ENCODE results near the gene IL23R. TPM values are rescaled to one million over a fixed set of nuclear protein-coding genes. Genes with fewer than 3 reads are reported as not detected.

Gene IL23R
- total and polyA plus RNA-seq, 10 donors = 0.07 to 1.2 (median 0.67) TPM; not detected in 2

GRCh38 chr1:67241200-67241746 is 75.0 kb downstream of the IL23R start:
- Histone ChIP-seq H3K4me1 (no peaks in the 10 kb centered on the region), H3K36me3 (no peaks in the 10 kb centered on the region), H3K27ac (no peak overlapping the region), H3K4me3 (no peak overlapping the region), H3K9me3 (peaks cover 0 to 5% (median 0%) of the 10 kb centered on the region in 8 donors), H3K27me3 (replicated peaks in 1 of 7) (no peaks in the 10 kb centered on the region)
- intact Hi-C loops (cut with DNase I; ENCODE audit: low total_unique reads) = no loop called here
- WGBS, 5 donors = 62 to 83% (median 70%) methylated on average over 1 of the region's 1 CpG
- no peak for DNase-seq
- TF ChIP-seq POLR2AphosphoS5 (IDR thresholded peaks at IDR 0.05) = no peak
- TF ChIP-seq POLR2A (IDR thresholded peaks at IDR 0.05) = no peak
- no peak for TF ChIP-seq CTCF (IDR thresholded peaks at IDR 0.05 in 8 of 11, conservative IDR thresholded peaks at IDR 0.05 in 3 of 11)

GRCh38 chr1:67242016-67242415 is 75.8 kb downstream of the IL23R start:
- intact Hi-C loops (cut with DNase I; ENCODE audit: low total_unique reads) = no loop called here
- TF ChIP-seq POLR2AphosphoS5 (IDR thresholded peaks at IDR 0.05) (no peak), CTCF (IDR thresholded peaks at IDR 0.05 in 8 of 11, conservative IDR thresholded peaks at IDR 0.05 in 3 of 11) (no peak), POLR2A (IDR thresholded peaks at IDR 0.05) (no peak)
- Histone ChIP-seq H3K9me3 (peaks cover 0 to 5% (median 0%) of the 10 kb centered on the region in 8 donors), H3K36me3 (no peaks in the 10 kb centered on the region), H3K4me3 (no peak overlapping the region), H3K27me3 (replicated peaks in 1 of 7) (no peaks in the 10 kb centered on the region), H3K27ac (no peak overlapping the region), H3K4me1 (no peaks in the 10 kb centered on the region)
- no peak for DNase-seq

- 71 to 97% (median 90%) methylated on average over 2 of the region's 2 CpGs for WGBS, 5 donors
- intact Hi-C loops (cut with DNase I; ENCODE audit: low total_unique reads) = no loop called here
- DNase-seq = no peak
Measured at GRCh38 chr1:67250051-67250653, 83.9 kb downstream of the IL23R start.

More at GRCh38 chr1:67250051-67250653, 83.9 kb downstream of the IL23R start:
- H3K36me3 ChIP-seq = no peaks in the 10 kb centered on the region
- H3K4me1 ChIP-seq = no peaks in the 10 kb centered on the region
- peaks cover 0 to 39% (median 23%) of the 10 kb centered on the region in 8 donors for H3K9me3 ChIP-seq
- no peak overlapping the region for H3K27ac ChIP-seq
- TF ChIP-seq CTCF (IDR thresholded peaks at IDR 0.05 in 8 of 11, conservative IDR thresholded peaks at IDR 0.05 in 3 of 11) (no peak), POLR2AphosphoS5 (IDR thresholded peaks at IDR 0.05) (no peak), POLR2A (IDR thresholded peaks at IDR 0.05) (no peak)
- H3K27me3 ChIP-seq (replicated peaks in 1 of 7) = peaks cover 0 to 6% (median 0%) of the 10 kb centered on the region in 7 donors
- no peak overlapping the region for H3K4me3 ChIP-seq

Measured in spleen (tissue), 11 donors.